Sigmoid colon (tissue), 4 donors: ENCODE results near the gene DHCR7.

ENCODE experiments used
- EP300 ChIP-seq, 4 donors: sonication (generic); formaldehyde crosslinking; IDR thresholded peaks; one replicate each; pipeline ENCODE4 v1.6.1; 2017; ENCODE audit warnings: antibody characterized with exemption in 4 of 4
- POLR2A ChIP-seq, 2 donors: fragments of 450-650 bp; IDR thresholded peaks; one replicate each; pipeline ENCODE4 v1.6.1; 2016; ENCODE audit warnings: antibody characterized with exemption in 2 of 2, mild to moderate bottlenecking in 2 of 2, moderate library complexity in 2 of 2
- POLR2AphosphoS5 ChIP-seq, 4 donors: sonication (generic); formaldehyde crosslinking; IDR thresholded peaks; one replicate each; pipeline ENCODE4 v1.6.1; 2017; ENCODE audit warnings: antibody characterized with exemption in 4 of 4
- TF ChIP-seq, protein P1 (sequence below), 4 experiments: fragments of 450-650 bp in 3 of 4; fragments of 200-600 bp in 1 of 4; IDR thresholded peaks; one replicate each; pipeline ENCODE4 v1.5.1; 2016 to 2019; ENCODE audit warnings: antibody characterized with exemption in 4 of 4, mild to moderate bottlenecking in 3 of 4, moderate library complexity in 2 of 4

DNA sequence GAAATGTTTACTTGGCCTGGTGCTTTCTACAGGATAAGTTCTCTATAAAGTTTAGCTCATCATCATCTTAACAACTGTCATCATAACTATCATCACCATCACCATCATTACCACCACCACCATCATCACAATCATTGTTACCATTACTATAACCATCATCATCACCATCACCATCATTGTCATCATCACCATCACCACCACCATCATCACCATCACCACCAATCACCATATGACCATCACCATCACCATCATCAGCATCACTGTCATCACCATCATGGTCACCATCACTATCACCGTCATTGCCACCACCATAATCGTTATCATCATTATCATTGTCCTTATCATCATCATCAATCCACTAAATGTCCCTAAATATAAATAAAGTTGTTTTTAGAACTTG is 54.9 kb downstream of the DHCR7 start:
- TF ChIP-seq, protein P1, sequence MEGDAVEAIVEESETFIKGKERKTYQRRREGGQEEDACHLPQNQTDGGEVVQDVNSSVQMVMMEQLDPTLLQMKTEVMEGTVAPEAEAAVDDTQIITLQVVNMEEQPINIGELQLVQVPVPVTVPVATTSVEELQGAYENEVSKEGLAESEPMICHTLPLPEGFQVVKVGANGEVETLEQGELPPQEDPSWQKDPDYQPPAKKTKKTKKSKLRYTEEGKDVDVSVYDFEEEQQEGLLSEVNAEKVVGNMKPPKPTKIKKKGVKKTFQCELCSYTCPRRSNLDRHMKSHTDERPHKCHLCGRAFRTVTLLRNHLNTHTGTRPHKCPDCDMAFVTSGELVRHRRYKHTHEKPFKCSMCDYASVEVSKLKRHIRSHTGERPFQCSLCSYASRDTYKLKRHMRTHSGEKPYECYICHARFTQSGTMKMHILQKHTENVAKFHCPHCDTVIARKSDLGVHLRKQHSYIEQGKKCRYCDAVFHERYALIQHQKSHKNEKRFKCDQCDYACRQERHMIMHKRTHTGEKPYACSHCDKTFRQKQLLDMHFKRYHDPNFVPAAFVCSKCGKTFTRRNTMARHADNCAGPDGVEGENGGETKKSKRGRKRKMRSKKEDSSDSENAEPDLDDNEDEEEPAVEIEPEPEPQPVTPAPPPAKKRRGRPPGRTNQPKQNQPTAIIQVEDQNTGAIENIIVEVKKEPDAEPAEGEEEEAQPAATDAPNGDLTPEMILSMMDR (IDR thresholded peaks at IDR 0.05), result no peak
- TF ChIP-seq POLR2A (IDR thresholded peaks at IDR 0.05) (no peak), POLR2AphosphoS5 (IDR thresholded peaks at IDR 0.05) (no peak), EP300 (IDR thresholded peaks at IDR 0.05) (no peak)
